Psoas muscle (tissue), 8 donors: ENCODE results near the gene RTN4RL2. TPM values are rescaled to one million over a fixed set of nuclear protein-coding genes. Genes with fewer than 3 reads are reported as not detected.
A peak's percentile ranks its signal among the peaks of the same experiment; 100 is the strongest.

Experiments
- ATAC-seq, 4 donors: fragments of 200-7000 bp; cut with Tn5 transposase; one replicate each; pipeline ENCODE4 v1.9.1; 2020; ENCODE audit warnings: moderate library complexity in 3 of 4, mild to moderate bottlenecking in 2 of 4
- DNase-seq, 2 donors: peaks; one replicate each; pipeline ENCODE4 v3.0.0-alpha.2; 2020
- H3K27ac ChIP-seq: fragments of 200-600 bp; one replicate; pipeline ENCODE4 v1.8.0; 2022
- H3K27me3 ChIP-seq, 3 donors: fragments of 200-600 bp in 1 of 3; one replicate each; pipeline versions ENCODE4 v1.6.1 to v1.8.0; 2013 to 2022; ENCODE audit warnings: low read length in 2 of 3, mild to moderate bottlenecking in 2 of 3, moderate library complexity in 1 of 3; ENCODE audit not compliant: insufficient read depth in 3 of 3
- H3K36me3 ChIP-seq, 2 donors: fragments of 200-600 bp in 1 of 2; one replicate each; pipeline versions ENCODE4 v1.6.1 to v1.8.0; 2013 to 2022; ENCODE audit warnings: low read depth in 1 of 2, mild to moderate bottlenecking in 1 of 2, moderate library complexity in 1 of 2; ENCODE audit not compliant: insufficient read depth in 1 of 2
- H3K4me1 ChIP-seq: fragments of 200-600 bp; one replicate; pipeline ENCODE4 v1.8.0; 2022
- H3K4me3 ChIP-seq: fragments of 200-600 bp; one replicate; pipeline ENCODE4 v1.8.0; 2022; ENCODE audit warnings: mild to moderate bottlenecking
- H3K9me3 ChIP-seq: fragments of 200-600 bp; one replicate; pipeline ENCODE4 v1.8.0; 2022
- CTCF ChIP-seq: fragments of 200-600 bp; IDR thresholded peaks from one replicate; pipeline ENCODE4 v1.8.0; 2022; ENCODE audit warnings: antibody characterized with exemption
- WGBS, 3 donors: extraction: QIAGEN DNeasy Blood & Tissue Kit; methylation state at CpG; one replicate each; pipeline versions ENCODE4 v1.1.6 to v1.1.7; 2013; 5-methylcytosine and 5-hydroxymethylcytosine counted together
- intact Hi-C, 2 donors: fragments of 100-400 bp; cut with DNase I; formaldehyde crosslinking; loops; one replicate each; pipeline versions ENCODE4 v1.11.0 to v1.14.2; 2022
- polyA plus RNA-seq, 3 donors: library from polyadenylated mRNA; stranded (reverse); fragments of 200-250 nt; gene quantifications; one replicate each; pipeline ENCODE4 v1.2.3, GENCODE V29; 2013
- total RNA-seq, 4 donors: library from RNA; stranded (reverse); fragmentation: NEBNext Ultra II Directional in 2 of 4; extraction: Animal tissue kit (Norgen Biotek cat#: 25700) in 2 of 4; gene quantifications; one replicate each; pipeline versions ENCODE4 v1.2.1 to v1.2.4, GENCODE V29; 2021 to 2023
- donor health status: healthy with polysubstance abuse.
- donor health status: DM: no; HTN: no; CAD: no; lungs with moderate emphysema.
- donor health status: Bipolar disorder and iron deficiency.
- donor health status: healthy.
- donor health status: DM: yes; HTN: yes; CAD: no.
- donor health status: DM: no; HTN: no; CAD: no.
- donor health status: DM: no; HTN: no; CAD: no.
- donor health status: DM: yes; HTN: yes; CAD: no.

The RTN4RL2 gene
- total and polyA plus RNA-seq, 7 donors, result 0.44 to 1.1 (median 0.77) TPM

DNA sequence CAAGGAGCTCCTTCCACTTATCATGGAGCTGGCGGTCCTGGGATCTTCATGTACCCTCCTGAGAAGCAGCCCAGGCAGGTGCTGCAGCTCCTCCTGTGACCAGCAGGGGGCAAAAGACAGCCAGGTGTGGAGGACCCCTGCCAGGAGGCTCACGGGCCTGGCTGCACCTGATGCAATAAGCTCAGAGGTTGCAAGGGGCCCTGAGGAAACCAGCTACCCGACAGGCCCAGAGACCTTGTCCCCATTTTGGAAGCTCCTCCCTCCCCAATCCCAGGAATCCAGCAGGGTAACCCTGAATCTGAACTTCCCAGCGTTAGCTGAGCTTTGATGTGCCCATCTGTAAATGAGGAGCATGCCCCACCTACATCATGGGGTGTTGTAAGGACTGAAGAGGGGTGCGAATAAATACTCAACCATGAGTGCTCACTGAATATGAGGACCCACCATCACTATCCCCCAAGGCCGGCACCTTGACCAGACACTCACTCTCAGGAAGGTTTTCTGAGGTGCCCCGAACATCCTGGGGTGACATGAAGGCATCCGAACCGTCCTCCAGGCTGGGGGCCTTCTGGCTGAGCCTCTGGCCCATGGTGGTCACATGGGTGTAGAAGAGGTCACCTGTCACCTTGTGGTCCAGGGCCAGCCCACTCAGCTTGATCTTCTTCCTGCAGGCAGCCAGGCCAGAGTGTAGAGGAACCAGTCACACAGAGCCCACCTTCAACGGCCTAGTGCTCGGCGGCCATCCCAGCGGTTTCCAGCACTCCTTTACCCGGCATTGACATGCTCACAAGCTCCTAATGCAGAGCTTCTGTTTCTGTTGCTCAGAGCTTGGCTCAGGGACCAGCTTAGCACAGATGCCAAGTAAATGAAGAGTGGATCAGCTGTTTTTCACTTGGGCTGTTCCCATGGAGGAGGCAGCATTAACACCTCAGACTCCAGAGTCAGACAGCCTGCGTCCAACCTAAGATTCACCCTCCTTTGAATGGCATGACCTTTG is 33.5 kb downstream of the RTN4RL2 start:
- no peak overlapping the region for H3K4me3 ChIP-seq
- H3K36me3 ChIP-seq, result peaks cover 0 to 37% of the 10 kb centered on the region in 2 donors
- peak; percentile 46 to 72 for DNase-seq
- 43 to 55% (median 44%) methylated on average over 15 of the region's 15 CpGs for WGBS, 3 donors
- TF ChIP-seq CTCF, result peak; percentile 86
- intact Hi-C loops, result loop anchor here in 1 of 2 donors (2.0 kb wide), 1 partner anchor 33 kb away; no protein-coding TSS in a partner anchor
- H3K27me3 ChIP-seq, result no peaks in the 10 kb centered on the region
- peak; percentile 64 to 84 (median 72) for ATAC-seq
- peak overlapping the region; percentile 56 for H3K27ac ChIP-seq
- peaks cover 5% of the 10 kb centered on the region for H3K4me1 ChIP-seq
- no peaks in the 10 kb centered on the region for H3K9me3 ChIP-seq

- H3K4me1 ChIP-seq, result peaks cover 25% of the 10 kb centered on the region
- 78 to 79% (median 79%) methylated on average over 9 of the region's 9 CpGs for WGBS, 3 donors
- peaks cover 0 to 20% of the 10 kb centered on the region in 2 donors for H3K36me3 ChIP-seq
- H3K27ac ChIP-seq, result no peak overlapping the region
- DNase-seq (no peak), ATAC-seq (no peak)
- no peaks in the 10 kb centered on the region for H3K9me3 ChIP-seq
- H3K27me3 ChIP-seq, result no peaks in the 10 kb centered on the region
- no peak overlapping the region for H3K4me3 ChIP-seq
- intact Hi-C loops, result no loop called here
- no peak for TF ChIP-seq CTCF
Observed at GRCh38 chr11:57496109-57496820, 35.9 kb downstream of the RTN4RL2 start.

GRCh38 chr11:57497303-57498247 is 37.2 kb downstream of the RTN4RL2 start:
- no peak overlapping the region for H3K4me3 ChIP-seq
- DNase-seq (peak in 1 of 2 donors; percentile 21), ATAC-seq (no peak)
- 92 to 95% (median 95%) methylated on average over 15 of the region's 15 CpGs for WGBS, 3 donors
- intact Hi-C loops, result no loop called here
- peaks cover 0 to 16% of the 10 kb centered on the region in 2 donors for H3K36me3 ChIP-seq
- H3K27ac ChIP-seq, result no peak overlapping the region
- TF ChIP-seq CTCF, result no peak
- H3K9me3 ChIP-seq, result no peaks in the 10 kb centered on the region
- H3K27me3 ChIP-seq, result no peaks in the 10 kb centered on the region
- H3K4me1 ChIP-seq, result peaks cover 26% of the 10 kb centered on the region

- Histone ChIP-seq H3K27ac (peak overlapping the region; percentile 79), H3K4me1 (peaks cover 26% of the 10 kb centered on the region), H3K36me3 (peaks cover 0 to 16% of the 10 kb centered on the region in 2 donors), H3K9me3 (no peaks in the 10 kb centered on the region), H3K4me3 (no peak overlapping the region), H3K27me3 (no peaks in the 10 kb centered on the region)
- no peak for TF ChIP-seq CTCF
- 82 to 88% (median 86%) methylated on average over 6 of the region's 6 CpGs for WGBS, 3 donors
- intact Hi-C loops, result no loop called here
- peak in 1 of 2 donors; percentile 41 for DNase-seq
- ATAC-seq, result no peak
Observed at GRCh38 chr11:57498540-57498939, 38.2 kb downstream of the RTN4RL2 start.
